ENCODE measurements around the gene SCRT2. TPM values are rescaled to one million over a fixed set of nuclear protein-coding genes. Genes with fewer than 3 reads are reported as not detected.

The SCRT2 gene
- total RNA-seq, 2 experiments from 2014 or later, result not detected

- Mint-ChIP-seq H3K9me3 (ENCODE audit: insufficient read depth) (no peaks in the 10 kb centered on the region), H3K4me1 (ENCODE audit: low read depth) (peaks cover 2% of the 10 kb centered on the region), H3K4me3 (no peak overlapping the region), H3K27ac (no peak overlapping the region), H3K36me3 (ENCODE audit: low read depth) (no peaks in the 10 kb centered on the region), H3K27me3 (ENCODE audit: low read depth) (peaks cover 43% of the 10 kb centered on the region)
- DNase-seq (no peak), ATAC-seq (no peak)
- ChIA-PET POLR2A (no interaction called here), CTCF (no interaction called here)
Measured at GRCh38 chr20:677957-678356, 2.4 kb upstream of the SCRT2 start.

DNA sequence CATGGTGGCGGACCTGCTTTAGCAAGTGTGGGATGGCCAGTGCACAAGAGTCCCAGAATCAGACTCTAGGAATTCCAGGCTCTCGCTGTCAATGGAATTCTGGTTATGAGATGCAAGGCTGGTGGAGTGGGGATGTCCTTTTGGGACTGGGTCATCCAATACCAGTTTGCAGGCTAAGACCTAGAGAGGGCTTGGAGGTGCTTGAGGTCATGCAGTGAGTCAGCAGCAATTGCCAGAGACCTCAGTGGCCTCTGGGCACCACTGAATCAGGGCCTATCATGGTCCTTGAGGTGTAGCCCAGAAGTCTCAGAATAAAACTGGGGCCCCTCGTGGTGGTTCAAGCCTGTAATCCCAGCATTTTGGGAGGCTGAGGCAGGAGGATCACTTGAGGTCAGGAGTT lies 1.4 kb upstream of the SCRT2 start:
- no peak for ATAC-seq
- peaks cover 53% of the 10 kb centered on the region for H3K27me3 Mint-ChIP-seq (ENCODE audit: low read depth)
- H3K36me3 Mint-ChIP-seq (ENCODE audit: low read depth), result no peaks in the 10 kb centered on the region
- H3K9me3 Mint-ChIP-seq (ENCODE audit: insufficient read depth), result no peaks in the 10 kb centered on the region
- ChIA-PET POLR2A (no interaction called here), CTCF (no interaction called here)
- no peak overlapping the region for H3K4me3 Mint-ChIP-seq
- peaks cover 4% of the 10 kb centered on the region for H3K4me1 Mint-ChIP-seq (ENCODE audit: low read depth)
- DNase-seq, result no peak
- no peak overlapping the region for H3K27ac Mint-ChIP-seq

DNA sequence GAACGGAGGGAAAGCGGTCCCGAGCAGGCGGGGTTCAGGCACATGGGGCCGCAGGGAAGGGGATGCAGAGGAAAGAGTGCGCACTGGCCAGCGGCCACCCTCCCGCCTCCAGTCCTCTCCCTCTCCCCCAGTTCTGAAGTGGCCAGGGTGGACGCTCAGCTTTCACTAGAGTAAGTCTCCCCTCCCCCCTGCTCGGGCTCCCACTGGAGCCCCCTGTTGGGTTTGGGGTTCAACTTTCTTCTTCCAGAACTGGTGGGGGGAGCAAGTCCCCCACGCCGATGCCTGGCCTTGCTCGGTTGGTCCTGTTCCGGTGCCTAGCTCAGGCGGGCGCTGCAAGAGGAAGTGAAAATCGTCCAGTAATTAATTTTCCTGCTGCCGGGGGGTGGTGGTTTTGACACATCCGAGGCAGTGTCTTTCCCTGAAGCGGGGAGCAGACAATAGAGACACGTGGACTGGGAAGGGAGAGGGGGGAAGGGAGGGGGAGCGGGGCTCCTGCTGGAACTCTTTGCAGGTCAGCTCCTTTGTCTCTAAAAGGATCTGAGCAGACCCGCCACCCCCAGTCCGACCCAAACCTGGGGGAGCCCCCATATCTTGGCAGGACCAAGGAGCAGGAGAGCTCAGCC lies 824 bp upstream of the SCRT2 start:
- no peaks in the 10 kb centered on the region for H3K36me3 Mint-ChIP-seq (ENCODE audit: low read depth)
- CTCF ChIA-PET, result interaction anchor here (1.1 kb wide), 1 partner anchor 31 kb away, joined by 4 read pairs; no protein-coding TSS in a partner anchor
- no peak for ATAC-seq
- peaks cover 10% of the 10 kb centered on the region for H3K4me1 Mint-ChIP-seq (ENCODE audit: low read depth)
- no peak overlapping the region for H3K27ac Mint-ChIP-seq
- POLR2A ChIA-PET, result no interaction called here
- DNase-seq, result no peak
- H3K27me3 Mint-ChIP-seq (ENCODE audit: low read depth), result peaks cover 58% of the 10 kb centered on the region
- H3K9me3 Mint-ChIP-seq (ENCODE audit: insufficient read depth), result no peaks in the 10 kb centered on the region
- no peak overlapping the region for H3K4me3 Mint-ChIP-seq

DNA sequence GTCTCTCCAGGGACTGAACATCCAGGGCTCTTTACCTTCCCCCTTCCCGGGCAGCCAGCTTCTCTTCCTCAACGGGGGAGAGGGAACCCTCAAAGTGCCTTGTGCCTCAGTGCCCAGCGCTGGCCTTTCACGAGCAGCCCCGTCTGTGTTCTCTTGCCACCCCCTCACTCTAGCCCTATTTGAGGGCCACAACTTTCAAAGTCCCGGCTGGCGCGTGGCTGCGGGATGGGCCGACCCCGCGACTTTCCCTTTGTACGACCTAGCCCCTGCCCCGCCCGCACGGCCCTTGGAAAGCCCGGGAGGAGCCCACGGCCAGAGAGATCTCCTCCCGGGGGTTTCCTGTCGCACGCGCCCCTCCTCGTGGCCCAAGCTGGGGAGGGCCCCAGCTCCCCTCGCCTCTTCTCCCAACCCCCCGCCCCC lies 559 bp downstream of the SCRT2 start:
- ATAC-seq (no peak), DNase-seq (no peak)
- no peak overlapping the region for H3K4me3 Mint-ChIP-seq
- ChIA-PET CTCF (interaction anchor here (1.1 to 1.7 kb wide), 2 partner anchors 8 to 29 kb away, joined by 4 read pairs; no protein-coding TSS in a partner anchor), POLR2A (no interaction called here)
- H3K36me3 Mint-ChIP-seq (ENCODE audit: low read depth), result no peaks in the 10 kb centered on the region
- peaks cover 11% of the 10 kb centered on the region for H3K4me1 Mint-ChIP-seq (ENCODE audit: low read depth)
- no peak overlapping the region for H3K27ac Mint-ChIP-seq
- no peaks in the 10 kb centered on the region for H3K9me3 Mint-ChIP-seq (ENCODE audit: insufficient read depth)
- H3K27me3 Mint-ChIP-seq (ENCODE audit: low read depth), result peaks cover 63% of the 10 kb centered on the region

DNA sequence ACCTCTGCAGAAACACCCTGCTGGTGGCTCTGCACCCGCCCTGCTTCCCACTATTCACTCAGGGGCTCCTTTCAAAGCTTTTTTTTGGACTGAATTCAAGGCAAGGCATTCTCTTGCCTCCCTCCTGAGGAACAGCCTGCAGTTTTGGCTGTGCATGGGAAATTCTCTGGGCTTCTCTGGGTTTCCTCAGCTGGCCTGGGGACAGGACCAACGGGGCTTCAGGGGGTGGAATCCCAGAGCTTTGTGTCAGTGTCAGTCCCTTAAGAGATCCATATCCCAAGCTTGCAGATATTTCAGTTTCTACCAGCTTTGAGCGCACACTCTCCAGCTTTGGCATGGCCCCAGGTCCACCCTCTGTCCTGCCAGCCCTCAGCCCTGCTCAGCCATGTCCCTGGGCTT lies 2.0 kb downstream of the SCRT2 start:
- ChIA-PET CTCF (interaction anchor here (0.7 to 1.7 kb wide), 3 partner anchors 9 to 28 kb away, joined by 3 to 4 read pairs (median 3); no protein-coding TSS in a partner anchor), POLR2A (no interaction called here)
- no peak for ATAC-seq
- Mint-ChIP-seq H3K27me3 (ENCODE audit: low read depth) (peaks cover 57% of the 10 kb centered on the region), H3K4me1 (ENCODE audit: low read depth) (peaks cover 11% of the 10 kb centered on the region), H3K27ac (no peak overlapping the region), H3K36me3 (ENCODE audit: low read depth) (no peaks in the 10 kb centered on the region), H3K9me3 (ENCODE audit: insufficient read depth) (no peaks in the 10 kb centered on the region), H3K4me3 (no peak overlapping the region)
- no peak for DNase-seq

- Mint-ChIP-seq H3K27me3 (ENCODE audit: low read depth) (peaks cover 54% of the 10 kb centered on the region), H3K4me3 (no peak overlapping the region), H3K27ac (no peak overlapping the region), H3K4me1 (ENCODE audit: low read depth) (peaks cover 11% of the 10 kb centered on the region), H3K36me3 (ENCODE audit: low read depth) (no peaks in the 10 kb centered on the region), H3K9me3 (ENCODE audit: insufficient read depth) (no peaks in the 10 kb centered on the region)
- ATAC-seq (no peak), DNase-seq (no peak)
- ChIA-PET CTCF (interaction anchor here (0.7 kb wide), 2 partner anchors 8 to 11 kb away, joined by 3 read pairs; no protein-coding TSS in a partner anchor), POLR2A (no interaction called here)
Measured at GRCh38 chr20:672963-673602, 2.5 kb downstream of the SCRT2 start.

DNA sequence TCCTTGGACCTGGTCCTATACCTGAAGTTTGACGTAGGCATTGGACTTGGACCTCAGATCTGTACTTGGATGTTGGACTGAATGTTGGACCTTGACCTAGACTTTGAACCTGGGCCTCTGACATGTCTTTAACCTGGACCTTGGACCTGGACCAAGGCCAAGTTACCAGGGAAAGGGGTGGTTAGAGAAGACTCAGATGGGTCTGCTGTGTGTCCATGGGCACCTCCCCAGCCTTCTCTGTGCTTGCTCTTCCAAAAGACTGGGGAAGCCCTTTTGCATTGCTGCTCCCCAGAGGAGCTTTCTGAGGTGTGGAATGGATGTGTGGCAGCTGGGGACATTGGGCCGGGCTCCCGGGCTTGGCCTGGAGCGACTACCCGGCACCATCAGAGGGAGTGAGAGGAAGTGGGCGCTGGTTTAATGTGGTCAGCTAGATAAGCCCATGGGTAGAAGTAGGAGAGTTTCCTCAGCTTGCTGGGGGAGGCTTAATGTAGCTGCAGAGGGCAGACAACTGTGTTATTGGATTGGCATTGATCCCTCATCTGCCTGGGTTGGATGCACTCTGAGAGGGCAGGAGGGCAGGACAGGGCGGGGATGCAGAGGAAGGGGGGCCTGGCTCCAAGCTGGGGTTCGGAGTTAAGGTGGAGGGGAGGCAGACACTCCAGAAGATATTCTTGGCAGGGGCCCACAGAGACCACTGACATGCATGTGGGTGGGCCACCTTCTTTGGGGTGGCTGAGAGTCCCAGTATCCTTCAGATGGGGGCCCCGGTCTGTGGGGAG lies 4.2 kb downstream of the SCRT2 start:
- ATAC-seq (no peak), DNase-seq (no peak)
- Mint-ChIP-seq H3K36me3 (ENCODE audit: low read depth) (no peaks in the 10 kb centered on the region), H3K9me3 (ENCODE audit: insufficient read depth) (no peaks in the 10 kb centered on the region), H3K27me3 (ENCODE audit: low read depth) (peaks cover 53% of the 10 kb centered on the region), H3K27ac (no peak overlapping the region), H3K4me1 (ENCODE audit: low read depth) (peaks cover 11% of the 10 kb centered on the region), H3K4me3 (no peak overlapping the region)
- POLR2A ChIA-PET, result interaction anchor here (0.7 kb wide), 1 partner anchor 53 kb away, joined by 3 read pairs; no protein-coding TSS in a partner anchor
- CTCF ChIA-PET, result no interaction called here

DNA sequence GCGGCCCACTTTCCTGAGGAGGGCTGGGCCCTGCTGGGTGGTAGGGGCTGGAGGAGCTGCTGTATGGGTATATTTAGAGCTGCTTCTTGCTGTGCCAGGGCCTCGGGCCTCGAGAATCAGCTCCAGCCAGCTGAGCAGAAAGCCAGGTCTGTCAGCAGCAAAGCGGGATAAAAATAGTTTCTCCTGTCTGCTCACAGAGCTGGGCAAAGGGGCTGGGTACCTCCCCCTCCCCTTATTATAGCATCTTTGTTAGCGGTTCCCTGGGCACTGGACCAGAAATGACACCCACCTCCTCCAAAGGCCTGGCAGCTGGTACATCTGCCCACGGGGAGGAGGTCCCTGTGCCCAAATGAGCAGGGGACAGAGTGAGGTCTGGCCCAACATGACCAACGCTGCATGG lies 6.0 kb downstream of the SCRT2 start:
- ATAC-seq (no peak), DNase-seq (no peak)
- CTCF ChIA-PET, result interaction anchor here (0.8 to 1.5 kb wide), 2 partner anchors 22 to 24 kb away, joined by 3 to 4 read pairs; no protein-coding TSS in a partner anchor
- H3K27me3 Mint-ChIP-seq (ENCODE audit: low read depth), result peaks cover 51% of the 10 kb centered on the region
- no peak overlapping the region for H3K4me3 Mint-ChIP-seq
- H3K4me1 Mint-ChIP-seq (ENCODE audit: low read depth), result peaks cover 10% of the 10 kb centered on the region
- no peaks in the 10 kb centered on the region for H3K9me3 Mint-ChIP-seq (ENCODE audit: insufficient read depth)
- no peaks in the 10 kb centered on the region for H3K36me3 Mint-ChIP-seq (ENCODE audit: low read depth)
- H3K27ac Mint-ChIP-seq, result no peak overlapping the region
- POLR2A ChIA-PET, result no interaction called here

GRCh38 chr20:668638-669037 lies 7.0 kb downstream of the SCRT2 start:
- POLR2A ChIA-PET, result interaction anchor here (0.5 kb wide), 1 partner anchor 319 kb away, joined by 3 read pairs; no protein-coding TSS in a partner anchor
- no peak for DNase-seq
- Mint-ChIP-seq H3K4me3 (no peak overlapping the region), H3K4me1 (ENCODE audit: low read depth) (peaks cover 11% of the 10 kb centered on the region), H3K36me3 (ENCODE audit: low read depth) (peaks cover 1% of the 10 kb centered on the region), H3K9me3 (ENCODE audit: insufficient read depth) (no peaks in the 10 kb centered on the region), H3K27ac (no peak overlapping the region), H3K27me3 (ENCODE audit: low read depth) (peaks cover 48% of the 10 kb centered on the region)
- ATAC-seq, result no peak
- CTCF ChIA-PET, result interaction anchor here (1.5 to 2.8 kb wide), 3 partner anchors 11 to 23 kb away, joined by 4 to 14 read pairs (median 12); no protein-coding TSS in a partner anchor

GRCh38 chr20:668050-668449 lies 7.6 kb downstream of the SCRT2 start:
- Mint-ChIP-seq H3K36me3 (ENCODE audit: low read depth) (peaks cover 1% of the 10 kb centered on the region), H3K27ac (no peak overlapping the region), H3K4me3 (no peak overlapping the region), H3K27me3 (ENCODE audit: low read depth) (peaks cover 50% of the 10 kb centered on the region), H3K9me3 (ENCODE audit: insufficient read depth) (no peaks in the 10 kb centered on the region), H3K4me1 (ENCODE audit: low read depth) (peaks cover 14% of the 10 kb centered on the region)
- no peak for ATAC-seq
- ChIA-PET POLR2A (interaction anchor here (0.5 kb wide), 1 partner anchor 320 kb away, joined by 3 read pairs; no protein-coding TSS in a partner anchor), CTCF (interaction anchor here (0.9 to 2.8 kb wide), 8 partner anchors 11 to 313 kb away, joined by 3 to 14 read pairs (median 4); no protein-coding TSS in a partner anchor)
- no peak for DNase-seq

- peaks cover 1% of the 10 kb centered on the region for H3K36me3 Mint-ChIP-seq (ENCODE audit: low read depth)
- POLR2A ChIA-PET, result no interaction called here
- peak; percentile 75 for DNase-seq
- ATAC-seq, result peak; percentile 70
- H3K27ac Mint-ChIP-seq, result no peak overlapping the region
- no peak overlapping the region for H3K4me3 Mint-ChIP-seq
- CTCF ChIA-PET, result interaction anchor here (0.7 to 2.8 kb wide), 17 partner anchors 8 to 316 kb away, joined by 3 to 14 read pairs (median 3); partner anchors contain the start of gene SCRT2
- peaks cover 50% of the 10 kb centered on the region for H3K27me3 Mint-ChIP-seq (ENCODE audit: low read depth)
- no peaks in the 10 kb centered on the region for H3K9me3 Mint-ChIP-seq (ENCODE audit: insufficient read depth)
- H3K4me1 Mint-ChIP-seq (ENCODE audit: low read depth), result peaks cover 18% of the 10 kb centered on the region
Measured at GRCh38 chr20:667351-668034, 8.1 kb downstream of the SCRT2 start.

Data from activated CD8-positive, alpha-beta T cell treated with anti-CD3 and anti-CD28 coated beads, Interleukin-2, amount 10 ng/mL, durations not matched to agents 7 days and 5 days (primary cell).